ENCODE results near the gene SORT1. TPM values are rescaled to one million over a fixed set of nuclear protein-coding genes. Genes with fewer than 3 reads are reported as not detected.
"Not testable (repeated sequence)": the region's sequence is repeated elsewhere in the genome, so short reads cannot be mapped to it uniquely, and the experiment has no call there.

SORT1 gene
- polyA plus RNA-seq, 1 of the 3 experiments (the other 2 are of a cell fraction) = 8.5 TPM

DNA sequence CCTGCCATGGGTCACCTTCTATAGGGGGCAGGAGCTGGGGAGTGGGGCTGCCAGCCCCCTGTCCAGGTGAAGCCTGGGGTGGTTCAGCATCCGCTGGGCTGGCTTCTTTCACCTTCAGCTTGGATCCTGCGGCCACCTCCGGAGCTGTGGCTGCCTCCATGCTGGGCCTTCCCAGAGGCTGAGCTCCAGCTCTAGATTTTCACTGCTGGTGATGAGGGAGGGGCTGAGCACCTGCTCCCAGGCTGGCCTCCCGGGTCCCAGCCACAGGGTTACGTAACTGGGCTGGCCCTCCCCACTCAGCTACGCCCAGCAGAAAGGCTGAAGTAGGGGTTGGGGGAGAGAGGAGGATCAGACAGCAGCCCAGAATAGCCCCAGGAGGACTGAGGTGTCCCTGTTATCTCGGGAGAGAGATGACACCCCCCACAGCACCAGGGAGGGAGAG is 90.9 kb downstream of the SORT1 start, which contains the start of gene MYBPHL:
Gene MYBPHL, minus strand, starts transcription at position 180 of the 442 bp plus-strand sequence. Its CDS starts 20 bp downstream, at position 160.
- POLR2A ChIA-PET = no interaction called here

DNA sequence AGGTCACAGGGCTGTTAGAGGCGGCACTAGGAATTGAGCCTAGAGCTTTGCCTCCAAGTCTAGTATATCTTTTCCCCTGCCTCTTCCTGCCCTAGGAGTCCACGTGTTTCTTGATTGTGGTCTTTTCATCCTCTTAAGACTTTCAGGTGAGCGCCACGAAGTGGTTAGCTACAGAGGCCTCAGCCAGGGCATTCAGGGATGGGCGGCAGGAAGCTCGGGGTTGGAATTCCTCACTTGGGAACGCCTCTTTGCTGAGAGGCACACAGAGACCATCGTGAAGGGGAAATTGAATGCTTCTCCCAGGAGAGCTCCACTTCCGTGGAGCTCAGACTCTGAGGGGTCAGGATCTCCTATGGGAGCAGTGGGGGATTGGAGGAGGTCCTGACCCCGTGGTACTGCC is 91.7 kb downstream of the SORT1 start:
- DNase-seq; H3K9ac ChIP-seq; H3K36me3 ChIP-seq (replicated peaks in 1 of 2; ENCODE audit: control insufficient read depth in 1 of 2, insufficient read depth in 2 of 2, low read length in 1 of 2); H3F3A ChIP-seq (replicated peaks; ENCODE audit: insufficient read depth); H3K79me2 ChIP-seq (ENCODE audit: insufficient read depth); POLR2A ChIA-PET; H3K27ac ChIP-seq (ENCODE audit: low read depth in 2 of 2, low read length in 1 of 2); H3K4me2 ChIP-seq; H3K9me3 ChIP-seq; H3K4me1 ChIP-seq (ENCODE audit: control insufficient read depth in 1 of 2, insufficient read depth in 2 of 2, low read depth in 1 of 2, low read length in 1 of 2); H4K20me1 ChIP-seq (ENCODE audit: insufficient read depth); H3K27me3 ChIP-seq (ENCODE audit: insufficient read depth); H2AFZ ChIP-seq (ENCODE audit: low read depth); H3K4me3 ChIP-seq (ENCODE audit: low read depth in 2 of 2, low read length in 1 of 2); H3K9me2 ChIP-seq: not testable (repeated sequence)
- CTCF ChIA-PET = interaction anchor here (0.8 to 2.7 kb wide), 2 partner anchors 15 to 93 kb away, joined by 3 to 13 read pairs; partner anchors contain the start of gene SORT1
- 90% methylated on average over 8 of the region's 10 CpGs for WGBS (ENCODE audit: low lambda C conversion rate)

More for the DNA sequence above, 90.9 kb downstream of the SORT1 start, which contains the start of gene MYBPHL:
- no peaks in the 10 kb centered on the region for H3K9me2 ChIP-seq
- H3K9ac ChIP-seq = no peak within 1 kb of the TSS
- no peak for DNase-seq
- TF ChIP-seq RFX5 (IDR thresholded peaks at IDR 0.05; ENCODE audit: low read length) = no peak
- TF ChIP-seq, protein P1, sequence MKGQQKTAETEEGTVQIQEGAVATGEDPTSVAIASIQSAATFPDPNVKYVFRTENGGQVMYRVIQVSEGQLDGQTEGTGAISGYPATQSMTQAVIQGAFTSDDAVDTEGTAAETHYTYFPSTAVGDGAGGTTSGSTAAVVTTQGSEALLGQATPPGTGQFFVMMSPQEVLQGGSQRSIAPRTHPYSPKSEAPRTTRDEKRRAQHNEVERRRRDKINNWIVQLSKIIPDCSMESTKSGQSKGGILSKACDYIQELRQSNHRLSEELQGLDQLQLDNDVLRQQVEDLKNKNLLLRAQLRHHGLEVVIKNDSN (IDR thresholded peaks at IDR 0.05; ENCODE audit: borderline replicate concordance, low read depth) = no peak
- TF ChIP-seq, protein P2, sequence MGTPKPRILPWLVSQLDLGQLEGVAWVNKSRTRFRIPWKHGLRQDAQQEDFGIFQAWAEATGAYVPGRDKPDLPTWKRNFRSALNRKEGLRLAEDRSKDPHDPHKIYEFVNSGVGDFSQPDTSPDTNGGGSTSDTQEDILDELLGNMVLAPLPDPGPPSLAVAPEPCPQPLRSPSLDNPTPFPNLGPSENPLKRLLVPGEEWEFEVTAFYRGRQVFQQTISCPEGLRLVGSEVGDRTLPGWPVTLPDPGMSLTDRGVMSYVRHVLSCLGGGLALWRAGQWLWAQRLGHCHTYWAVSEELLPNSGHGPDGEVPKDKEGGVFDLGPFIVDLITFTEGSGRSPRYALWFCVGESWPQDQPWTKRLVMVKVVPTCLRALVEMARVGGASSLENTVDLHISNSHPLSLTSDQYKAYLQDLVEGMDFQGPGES (IDR thresholded peaks at IDR 0.05; ENCODE audit: low read depth, low read length) = no peak
- TF ChIP-seq JUND (IDR thresholded peaks at IDR 0.05) = no peak
- TF ChIP-seq EP300 (IDR thresholded peaks at IDR 0.05; ENCODE audit: borderline replicate concordance in 1 of 2, low read depth in 1 of 2, low read length in 1 of 2) = no peak
- TF ChIP-seq, protein P3, sequence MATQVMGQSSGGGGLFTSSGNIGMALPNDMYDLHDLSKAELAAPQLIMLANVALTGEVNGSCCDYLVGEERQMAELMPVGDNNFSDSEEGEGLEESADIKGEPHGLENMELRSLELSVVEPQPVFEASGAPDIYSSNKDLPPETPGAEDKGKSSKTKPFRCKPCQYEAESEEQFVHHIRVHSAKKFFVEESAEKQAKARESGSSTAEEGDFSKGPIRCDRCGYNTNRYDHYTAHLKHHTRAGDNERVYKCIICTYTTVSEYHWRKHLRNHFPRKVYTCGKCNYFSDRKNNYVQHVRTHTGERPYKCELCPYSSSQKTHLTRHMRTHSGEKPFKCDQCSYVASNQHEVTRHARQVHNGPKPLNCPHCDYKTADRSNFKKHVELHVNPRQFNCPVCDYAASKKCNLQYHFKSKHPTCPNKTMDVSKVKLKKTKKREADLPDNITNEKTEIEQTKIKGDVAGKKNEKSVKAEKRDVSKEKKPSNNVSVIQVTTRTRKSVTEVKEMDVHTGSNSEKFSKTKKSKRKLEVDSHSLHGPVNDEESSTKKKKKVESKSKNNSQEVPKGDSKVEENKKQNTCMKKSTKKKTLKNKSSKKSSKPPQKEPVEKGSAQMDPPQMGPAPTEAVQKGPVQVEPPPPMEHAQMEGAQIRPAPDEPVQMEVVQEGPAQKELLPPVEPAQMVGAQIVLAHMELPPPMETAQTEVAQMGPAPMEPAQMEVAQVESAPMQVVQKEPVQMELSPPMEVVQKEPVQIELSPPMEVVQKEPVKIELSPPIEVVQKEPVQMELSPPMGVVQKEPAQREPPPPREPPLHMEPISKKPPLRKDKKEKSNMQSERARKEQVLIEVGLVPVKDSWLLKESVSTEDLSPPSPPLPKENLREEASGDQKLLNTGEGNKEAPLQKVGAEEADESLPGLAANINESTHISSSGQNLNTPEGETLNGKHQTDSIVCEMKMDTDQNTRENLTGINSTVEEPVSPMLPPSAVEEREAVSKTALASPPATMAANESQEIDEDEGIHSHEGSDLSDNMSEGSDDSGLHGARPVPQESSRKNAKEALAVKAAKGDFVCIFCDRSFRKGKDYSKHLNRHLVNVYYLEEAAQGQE (IDR thresholded peaks at IDR 0.05; ENCODE audit: low read depth, low read length) = no peak
- TF ChIP-seq MXI1 (IDR thresholded peaks at IDR 0.05; ENCODE audit: low read depth, low read length) = no peak
- TF ChIP-seq, protein P4, sequence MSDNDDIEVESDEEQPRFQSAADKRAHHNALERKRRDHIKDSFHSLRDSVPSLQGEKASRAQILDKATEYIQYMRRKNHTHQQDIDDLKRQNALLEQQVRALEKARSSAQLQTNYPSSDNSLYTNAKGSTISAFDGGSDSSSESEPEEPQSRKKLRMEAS (IDR thresholded peaks at IDR 0.05; ENCODE audit: low read depth) = no peak
- no peak for TF ChIP-seq FOXJ3 (CRISPR knock-in tag; IDR thresholded peaks at IDR 0.05)
- H3K27ac ChIP-seq (ENCODE audit: low read depth in 2 of 2, low read length in 1 of 2) = no peak within 1 kb of the TSS
- CTCF ChIA-PET = interaction anchor here (0.8 to 2.7 kb wide), 4 partner anchors 14 to 92 kb away, joined by 3 to 13 read pairs (median 4); partner anchors contain the start of gene SORT1
- peaks cover 0 to 10% of the 10 kb centered on the region in 2 experiments for H3K36me3 ChIP-seq (replicated peaks in 1 of 2; ENCODE audit: control insufficient read depth in 1 of 2, insufficient read depth in 2 of 2, low read length in 1 of 2)
- no peak within 1 kb of the TSS for H2AFZ ChIP-seq (ENCODE audit: low read depth)
- no peaks in the 10 kb centered on the region for H3K9me3 ChIP-seq
- no peaks in the 10 kb centered on the region for H4K20me1 ChIP-seq (ENCODE audit: insufficient read depth)
- peaks cover 0 to 3% of the 10 kb centered on the region in 2 experiments; a peak in 1 of 4 replicates for H3K4me1 ChIP-seq (ENCODE audit: control insufficient read depth in 1 of 2, insufficient read depth in 2 of 2, low read depth in 1 of 2, low read length in 1 of 2)
- H3K27me3 ChIP-seq (ENCODE audit: insufficient read depth) = no peaks in the 10 kb centered on the region
- no peaks in the 10 kb centered on the region for H3K79me2 ChIP-seq (ENCODE audit: insufficient read depth)
- H3K4me3 ChIP-seq (ENCODE audit: low read depth in 2 of 2, low read length in 1 of 2) = no peak within 1 kb of the TSS
- H3F3A ChIP-seq (replicated peaks; ENCODE audit: insufficient read depth) = no peaks in the 10 kb centered on the region
- 80% methylated on average over 2 of the region's 7 CpGs for WGBS (ENCODE audit: low lambda C conversion rate)
- no peak within 1 kb of the TSS for H3K4me2 ChIP-seq
